Measurements from ENCODE around the gene KLF13. TPM values are rescaled to one million over a fixed set of nuclear protein-coding genes. Genes with fewer than 3 reads are reported as not detected.
A peak's percentile ranks its signal among the peaks of the same experiment; 100 is the strongest.

KLF13 gene
- total and polyA plus RNA-seq, 8 donors = 12.3 to 57.1 (median 32.6) TPM

- H3K27me3 ChIP-seq = no peaks in the 10 kb centered on the region
- 81 to 82% methylated on average over 4 of the region's 4 CpGs for WGBS, 2 donors
- no peaks in the 10 kb centered on the region for H3K9me3 ChIP-seq
- H3K4me1 ChIP-seq = peaks cover 0 to 12% (median 8%) of the 10 kb centered on the region in 3 donors
- TF ChIP-seq CTCF (IDR thresholded peaks at IDR 0.05) = no peak
- no peak overlapping the region for H3K4me3 ChIP-seq
- ATAC-seq = no peak
- DNase-seq = no peak
- FAIRE-seq = no peak
- no peaks in the 10 kb centered on the region for H3K36me3 ChIP-seq
- intact Hi-C loops (cut with DNase I) = no loop called here
- H3K27ac ChIP-seq = no peak overlapping the region
Observed at GRCh38 chr15:31301673-31301990, 25.0 kb upstream of the KLF13 start.

GRCh38 chr15:31302029-31302657, 24.5 kb upstream of the KLF13 start:
- no peak for TF ChIP-seq CTCF (IDR thresholded peaks at IDR 0.05)
- ATAC-seq (no peak), DNase-seq (no peak), FAIRE-seq (no peak)
- no peaks in the 10 kb centered on the region for H3K27me3 ChIP-seq
- no peaks in the 10 kb centered on the region for H3K9me3 ChIP-seq
- 90 to 91% methylated on average over 13 of the region's 13 CpGs for WGBS, 2 donors
- peaks cover 0 to 11% (median 3%) of the 10 kb centered on the region in 3 donors for H3K4me1 ChIP-seq
- intact Hi-C loops (cut with DNase I) = no loop called here
- no peaks in the 10 kb centered on the region for H3K36me3 ChIP-seq
- no peak overlapping the region for H3K4me3 ChIP-seq
- H3K27ac ChIP-seq = no peak overlapping the region

GRCh38 chr15:31302778-31303725, 23.6 kb upstream of the KLF13 start:
- ATAC-seq (peak in 2 of 4 donors; percentile 28 to 34), DNase-seq (no peak), FAIRE-seq (no peak)
- H3K27ac ChIP-seq = no peak overlapping the region
- no peak for TF ChIP-seq CTCF (IDR thresholded peaks at IDR 0.05)
- no peaks in the 10 kb centered on the region for H3K27me3 ChIP-seq
- WGBS, 2 donors = 73% methylated on average over 17 of the region's 17 CpGs
- intact Hi-C loops (cut with DNase I) = no loop called here
- no peak overlapping the region for H3K4me3 ChIP-seq
- peaks cover 0 to 2% (median 0%) of the 10 kb centered on the region in 3 donors for H3K4me1 ChIP-seq
- no peaks in the 10 kb centered on the region for H3K9me3 ChIP-seq
- no peaks in the 10 kb centered on the region for H3K36me3 ChIP-seq

- no peaks in the 10 kb centered on the region for H3K4me1 ChIP-seq
- 82 to 87% methylated on average over 14 of the region's 14 CpGs for WGBS, 2 donors
- DNase-seq = no peak
- H3K27ac ChIP-seq = no peak overlapping the region
- H3K27me3 ChIP-seq = no peaks in the 10 kb centered on the region
- FAIRE-seq = no peak
- no peak for TF ChIP-seq CTCF (IDR thresholded peaks at IDR 0.05)
- intact Hi-C loops (cut with DNase I) = no loop called here
- no peaks in the 10 kb centered on the region for H3K36me3 ChIP-seq
- ATAC-seq = no peak
- no peak overlapping the region for H3K4me3 ChIP-seq
- H3K9me3 ChIP-seq = no peaks in the 10 kb centered on the region
Observed at GRCh38 chr15:31303726-31304648, 22.6 kb upstream of the KLF13 start.

Measured in pancreas (tissue), 10 donors.